Fibroblast of skin of left biceps (primary cell): ENCODE results near the gene IDH3A.

Source experiments
- DNase-seq, 2 experiments: peaks; one replicate each; pipeline ENCODE4 v3.0.0-alpha.2; 2013; ENCODE audit warnings: low read depth in 2 of 2

The IDH3A gene

DNA sequence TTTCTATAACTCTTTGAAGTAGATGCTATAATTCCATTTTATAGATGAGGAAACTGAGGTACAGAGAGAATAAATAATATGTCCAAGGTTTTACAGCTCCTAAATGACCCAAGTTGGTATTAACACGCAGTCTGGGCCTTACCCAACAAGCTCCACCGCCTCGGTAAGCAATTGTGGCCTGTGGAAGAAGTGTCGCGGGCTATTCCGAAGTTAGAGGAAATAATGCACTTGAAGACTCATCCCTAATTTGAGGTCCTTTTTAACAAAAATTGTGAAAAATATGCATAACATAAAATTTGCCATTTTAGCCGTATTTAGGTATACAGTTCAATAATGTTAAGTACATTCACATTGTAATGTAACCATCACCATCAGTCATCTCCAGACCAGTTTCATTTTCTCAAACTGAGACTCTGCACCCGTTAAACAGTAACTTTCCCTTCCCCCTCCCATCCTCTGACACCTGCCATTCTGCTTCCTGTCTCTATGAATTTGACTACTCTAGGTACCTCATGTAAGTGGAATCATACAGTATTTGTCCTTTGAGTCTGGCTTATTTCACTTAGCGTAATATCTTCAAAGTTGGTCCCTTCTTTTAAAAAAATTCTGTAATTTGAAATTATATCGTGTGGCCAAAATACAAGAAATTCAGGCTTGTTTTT, 18.2 kb downstream of the IDH3A start:
- no peak for DNase-seq

DNA sequence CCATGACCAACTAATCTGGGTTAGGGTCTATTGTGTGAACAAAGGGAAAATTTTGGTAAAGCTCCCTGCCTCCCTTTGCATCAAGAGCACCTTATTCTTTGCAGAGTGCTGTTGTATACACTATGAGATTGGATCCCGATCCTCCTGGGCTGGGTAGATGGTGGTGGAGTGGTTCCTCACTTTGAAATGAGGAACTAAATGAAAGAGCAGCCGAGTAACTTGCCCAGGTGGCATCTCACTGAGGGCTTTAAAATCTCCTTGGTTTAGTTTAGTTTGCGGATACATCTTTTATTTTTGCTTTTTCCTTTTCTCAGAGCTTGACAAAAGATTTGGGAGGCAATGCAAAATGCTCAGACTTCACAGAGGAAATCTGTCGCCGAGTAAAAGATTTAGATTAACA, 19.4 kb downstream of the IDH3A start:
- no peak for DNase-seq

DNA sequence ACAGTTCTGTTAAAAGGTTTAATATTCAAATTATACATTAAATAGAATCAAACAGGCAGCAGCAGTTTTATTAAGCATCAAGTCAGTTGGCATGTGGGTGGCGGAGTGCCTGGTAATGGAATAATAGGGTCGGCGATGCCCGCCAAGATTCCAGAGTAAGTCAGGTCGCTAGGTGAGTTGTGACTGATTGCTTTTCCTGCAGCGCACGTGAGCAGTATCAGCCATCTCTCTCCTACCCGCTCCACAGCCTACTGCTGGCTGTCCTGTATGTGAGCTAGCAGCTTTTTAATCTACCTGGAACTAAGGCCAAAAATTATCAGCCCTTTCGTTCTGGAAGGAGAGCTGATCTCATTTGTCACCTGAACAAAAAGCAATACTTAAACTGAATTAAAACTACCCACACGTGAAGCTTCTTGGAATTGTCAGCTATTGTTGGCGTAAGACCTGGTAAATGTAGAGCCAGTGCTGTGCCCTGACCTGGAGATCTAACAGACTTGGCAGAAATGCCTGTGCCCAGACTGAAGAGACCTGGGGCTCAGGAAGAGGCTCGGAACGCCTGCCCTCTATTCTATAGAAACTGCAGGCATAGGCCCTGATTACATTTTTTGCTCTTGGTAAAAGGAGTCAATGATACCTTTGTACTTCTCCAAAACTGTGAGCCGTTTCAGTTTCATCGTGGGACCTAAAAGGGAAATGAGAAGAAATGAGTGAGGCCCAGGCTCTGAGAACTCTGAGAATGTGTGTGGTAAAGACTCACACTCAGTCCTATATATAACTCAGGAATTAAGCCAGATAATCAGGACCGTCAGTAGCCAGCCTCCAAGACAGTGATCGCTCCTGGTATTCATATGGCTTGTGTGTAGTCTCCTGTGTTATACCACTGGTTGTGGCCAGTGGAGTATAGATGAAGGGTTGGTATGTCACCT, 21.9 kb downstream of the IDH3A start:
- no peak for DNase-seq

DNA sequence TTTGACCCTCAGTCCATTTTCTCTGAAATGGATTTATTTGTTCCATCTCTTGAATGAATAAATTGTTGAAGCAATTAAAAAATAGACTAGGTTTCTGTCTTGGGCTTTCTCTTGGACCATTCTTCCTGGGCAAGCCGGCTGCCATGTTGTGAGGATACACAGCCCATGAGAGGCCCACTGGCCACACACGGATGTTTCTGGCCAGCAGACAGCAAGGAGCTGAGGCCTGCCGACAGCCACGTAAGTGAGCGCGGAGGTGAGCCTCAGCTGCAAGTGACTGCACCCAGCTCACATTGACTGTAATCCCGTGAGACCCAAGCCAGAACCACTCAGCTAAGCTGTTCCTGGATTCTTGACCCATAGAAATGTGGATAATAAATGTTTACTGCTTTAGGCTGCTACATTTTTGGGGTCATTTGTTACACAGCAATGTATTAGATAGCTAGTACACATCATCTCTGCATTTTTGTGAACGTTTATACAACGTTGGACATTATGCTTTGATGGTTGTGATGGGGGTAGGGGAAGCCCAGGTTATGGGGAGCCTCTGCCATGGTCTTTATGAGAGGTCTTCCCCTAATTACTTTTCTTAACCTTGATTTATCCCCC, 22.8 kb downstream of the IDH3A start:
- no peak for DNase-seq

DNA sequence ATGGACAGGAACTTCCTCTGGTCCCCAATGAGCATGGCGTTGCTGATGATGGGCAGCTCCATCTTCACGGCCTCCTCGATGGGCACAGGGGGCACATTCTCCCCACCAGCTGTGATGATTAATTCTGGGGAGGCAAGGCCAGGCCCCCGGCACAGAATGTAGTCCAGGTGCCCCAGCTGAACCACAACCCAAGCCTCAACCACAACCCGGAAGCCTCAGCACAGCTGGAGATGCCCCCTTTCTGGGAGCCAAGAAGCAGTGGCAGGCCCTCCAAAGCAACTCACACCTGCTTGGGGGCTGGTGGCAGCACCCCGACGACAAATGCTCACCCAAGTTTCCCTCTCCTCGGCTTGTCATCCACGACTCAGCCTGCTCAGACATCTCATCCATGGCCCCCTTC, 25.2 kb downstream of the IDH3A start:
- DNase-seq, result no peak

DNA sequence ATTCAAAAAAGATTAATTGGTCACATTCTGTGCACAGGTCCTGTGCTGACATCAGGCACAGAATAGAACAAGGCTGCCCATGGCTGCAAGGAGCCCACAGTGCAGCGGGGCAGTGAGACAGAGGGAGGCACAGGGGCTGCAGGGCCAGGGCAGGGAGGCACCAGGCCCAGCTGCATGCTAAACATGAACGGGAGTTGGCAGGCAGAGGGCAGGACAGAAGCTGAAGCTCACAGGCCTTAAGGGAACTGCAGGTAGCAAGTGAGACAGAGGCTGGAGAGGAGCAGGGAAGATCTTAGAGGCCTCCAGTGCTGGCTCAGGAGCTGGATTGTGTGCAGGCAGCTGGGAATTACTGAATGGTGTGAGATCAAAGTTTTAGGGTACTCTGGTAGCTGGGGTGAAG, 26.2 kb downstream of the IDH3A start:
- DNase-seq, result no peak

DNA sequence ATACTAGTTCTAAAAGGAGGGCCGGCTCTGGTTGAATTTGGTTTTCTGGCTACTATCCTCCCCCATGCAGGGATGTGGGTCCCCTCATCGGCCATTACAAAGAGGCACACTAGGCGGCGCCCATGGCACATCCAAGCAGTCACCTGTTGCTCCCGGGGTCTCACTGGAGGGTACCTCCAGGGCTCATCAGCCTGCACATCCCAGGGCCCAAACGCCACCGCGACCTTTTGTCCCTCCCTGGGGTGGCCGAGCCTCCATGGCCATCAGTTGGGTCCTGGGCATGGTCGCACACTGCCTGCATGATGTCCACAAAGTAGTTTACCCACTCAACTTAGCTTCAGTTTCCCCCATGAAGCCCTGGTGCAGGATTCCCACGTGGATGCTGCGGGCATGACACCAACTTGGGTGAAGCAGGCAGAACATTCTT, 28.3 kb downstream of the IDH3A start:
- no peak for DNase-seq

DNA sequence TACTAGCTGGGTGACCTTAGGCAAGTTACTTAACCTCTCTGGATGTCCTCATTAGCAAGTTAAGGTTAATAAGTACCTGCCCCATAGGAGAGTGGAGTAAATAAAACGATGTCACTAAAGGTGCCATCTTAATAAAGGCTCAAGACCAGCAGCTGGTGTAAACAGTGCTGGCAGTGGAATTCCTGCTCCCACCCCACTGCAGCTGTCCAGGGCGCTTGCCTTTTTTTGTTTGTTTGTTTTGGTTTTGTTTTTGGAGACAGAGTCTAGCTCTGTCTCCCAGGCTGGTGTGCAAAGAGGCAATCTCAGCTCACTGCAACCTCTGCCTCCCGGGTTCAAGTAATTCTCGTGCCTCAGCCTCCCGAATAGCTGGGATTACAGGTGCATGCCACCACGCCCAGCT, 28.9 kb downstream of the IDH3A start:
- DNase-seq, result no peak

DNA sequence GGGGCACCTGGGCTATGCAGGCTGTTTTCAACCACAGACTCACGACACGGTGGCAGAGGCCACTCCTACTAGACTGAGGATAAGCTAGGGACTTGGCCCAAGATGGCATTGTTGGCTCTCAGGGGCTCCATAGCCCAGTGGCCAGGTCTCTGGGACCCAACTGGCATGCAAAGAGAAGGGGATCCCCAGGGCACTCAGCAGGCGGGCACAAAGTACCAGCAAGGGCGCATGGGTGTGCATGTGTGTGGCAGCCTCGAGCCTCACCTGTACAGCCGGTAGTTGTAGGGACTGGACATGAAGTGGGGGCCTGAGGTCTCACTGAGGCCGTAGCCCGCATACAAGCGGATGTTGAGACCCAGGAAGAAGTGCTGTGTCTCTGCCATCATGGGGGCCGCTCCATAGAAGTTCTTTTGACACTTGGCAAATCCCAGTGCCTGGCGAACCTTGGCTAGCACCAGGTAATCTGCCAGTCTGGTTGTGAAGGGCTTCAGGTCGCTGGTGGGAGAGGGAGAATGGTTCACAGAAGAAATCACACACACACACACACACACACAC, 30.2 kb downstream of the IDH3A start:
- no peak for DNase-seq

DNA sequence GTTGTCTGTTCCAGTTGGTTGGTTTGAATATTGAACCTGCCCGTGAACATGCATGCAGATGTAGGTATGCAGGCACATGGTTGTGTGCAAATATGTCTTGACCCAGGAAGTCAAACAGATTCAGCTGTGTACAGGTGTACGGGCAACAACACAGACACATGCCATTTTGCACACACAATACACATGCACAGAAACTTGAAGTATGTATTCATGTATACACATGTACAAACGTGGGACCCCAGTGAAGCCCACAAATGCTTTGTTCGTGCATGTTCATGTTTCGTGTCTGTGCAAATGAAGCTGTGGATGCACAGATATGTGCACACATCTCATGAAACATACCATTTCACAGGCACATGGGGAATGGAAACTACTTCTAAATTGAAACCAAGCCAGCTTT, 30.7 kb downstream of the IDH3A start:
- no peak for DNase-seq

DNA sequence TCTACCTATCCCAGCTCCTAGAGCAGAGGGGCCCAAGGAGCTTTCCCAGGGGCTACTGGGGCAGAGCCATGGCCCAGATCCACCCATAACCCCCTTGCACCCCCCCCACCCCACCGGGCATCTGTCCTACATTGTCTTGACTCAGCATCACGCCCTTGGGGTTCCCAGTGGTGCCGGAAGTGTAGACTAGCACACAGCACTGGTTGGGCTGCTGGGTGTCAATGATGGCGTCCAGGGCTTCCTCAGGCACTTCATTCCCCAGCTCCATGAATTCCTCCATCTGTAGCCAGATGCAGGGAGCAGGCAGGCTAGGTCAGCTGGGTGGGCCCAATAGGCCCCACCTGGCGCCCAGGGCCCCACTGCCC, 33.2 kb downstream of the IDH3A start:
- DNase-seq, result no peak

DNA sequence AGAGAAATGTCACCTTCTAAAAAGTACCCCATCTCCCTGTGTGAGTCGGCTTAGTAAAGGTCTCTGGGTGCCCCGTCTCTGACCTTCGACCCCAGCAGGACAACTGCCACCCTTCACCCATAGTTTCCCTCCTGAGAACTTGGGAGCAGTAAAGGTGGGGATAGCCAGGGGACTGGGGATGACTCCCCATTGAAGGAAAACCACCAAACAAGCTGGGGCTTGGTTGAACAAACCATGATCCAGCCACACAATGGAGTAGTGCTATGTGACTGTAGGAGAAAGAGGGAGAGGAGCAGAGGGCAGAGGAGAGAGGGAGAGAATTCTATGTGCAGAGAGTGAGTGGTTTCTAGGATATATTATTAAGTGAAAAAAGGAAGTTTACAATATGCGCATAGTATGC, 33.7 kb downstream of the IDH3A start:
- DNase-seq, result no peak

DNA sequence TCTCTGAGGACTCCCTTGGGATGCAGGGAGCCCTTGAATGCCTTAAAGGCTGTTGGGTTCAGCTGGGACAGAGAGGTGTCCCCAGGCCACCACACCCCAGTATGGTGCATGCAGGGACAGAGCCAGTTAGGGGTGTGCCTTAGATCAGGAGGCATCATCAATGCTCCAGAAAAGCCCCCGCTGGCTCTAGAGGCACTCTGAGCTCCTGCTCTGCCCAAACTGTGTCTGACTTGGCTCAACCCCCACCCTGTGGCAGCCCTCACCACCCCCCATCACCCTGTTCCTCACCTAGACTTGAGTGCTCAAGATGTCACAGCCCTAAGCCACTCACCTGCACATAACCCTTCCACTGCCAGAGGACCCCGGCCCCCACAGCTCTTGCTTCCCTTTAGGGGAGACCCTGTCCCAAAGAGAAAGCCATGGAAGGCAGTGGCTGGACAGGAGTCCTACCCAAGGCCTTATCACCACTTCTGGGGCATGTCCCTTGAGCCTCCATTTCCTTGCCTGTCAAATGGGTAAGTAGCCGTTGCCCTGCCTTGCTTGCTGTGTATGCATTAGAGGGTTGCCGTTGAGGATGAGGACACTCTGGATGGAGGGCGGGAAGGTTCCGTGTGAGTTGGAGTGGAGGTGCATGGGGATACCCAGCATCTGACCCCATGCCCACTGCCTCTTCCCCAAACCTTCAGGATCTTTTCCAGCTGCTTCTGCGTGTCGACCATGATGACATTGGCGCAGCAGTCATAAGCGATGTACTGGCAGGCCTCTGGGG, 43.8 kb downstream of the IDH3A start:
- DNase-seq, result no peak

DNA sequence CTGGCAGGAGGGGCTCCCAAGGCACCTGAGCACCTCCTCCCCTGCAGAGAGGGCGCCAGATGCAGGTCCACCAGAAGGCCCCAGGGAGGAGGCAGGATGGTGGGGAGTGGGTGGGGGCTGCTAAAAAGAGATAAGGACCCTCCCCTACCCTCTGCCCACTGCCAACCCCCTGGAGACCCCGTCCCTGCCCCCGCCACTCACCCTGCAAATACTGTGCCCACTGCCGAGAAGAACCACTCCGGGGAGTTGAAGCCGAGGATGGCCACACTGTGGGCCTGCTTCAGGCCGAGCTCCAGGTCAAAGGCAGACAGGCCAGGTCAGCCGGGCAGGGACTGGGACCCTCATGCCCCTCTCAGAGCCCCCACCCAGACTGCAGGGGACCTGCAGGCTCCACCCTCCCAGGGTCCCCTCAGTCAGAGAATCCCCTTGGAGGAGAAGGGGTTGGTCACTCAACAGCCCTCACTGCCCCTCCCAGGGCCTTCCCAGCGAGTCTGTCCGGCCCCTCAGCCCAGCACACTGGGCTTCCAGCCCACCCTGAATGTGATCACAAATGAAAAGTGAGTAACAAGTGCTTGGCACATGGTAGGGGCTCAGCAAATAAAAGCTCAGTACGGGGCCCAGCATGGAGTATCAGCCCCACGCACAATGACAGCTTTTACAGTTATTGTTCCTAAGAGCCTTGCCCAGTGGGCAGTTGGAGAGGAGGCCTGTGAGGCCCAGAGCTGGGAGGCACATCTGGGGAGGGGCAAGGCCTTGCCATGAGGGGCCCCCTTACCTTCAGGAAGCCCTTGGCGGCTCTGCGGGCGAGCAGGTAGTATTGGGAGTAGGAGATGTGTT, 44.8 kb downstream of the IDH3A start:
- DNase-seq, result no peak

DNA sequence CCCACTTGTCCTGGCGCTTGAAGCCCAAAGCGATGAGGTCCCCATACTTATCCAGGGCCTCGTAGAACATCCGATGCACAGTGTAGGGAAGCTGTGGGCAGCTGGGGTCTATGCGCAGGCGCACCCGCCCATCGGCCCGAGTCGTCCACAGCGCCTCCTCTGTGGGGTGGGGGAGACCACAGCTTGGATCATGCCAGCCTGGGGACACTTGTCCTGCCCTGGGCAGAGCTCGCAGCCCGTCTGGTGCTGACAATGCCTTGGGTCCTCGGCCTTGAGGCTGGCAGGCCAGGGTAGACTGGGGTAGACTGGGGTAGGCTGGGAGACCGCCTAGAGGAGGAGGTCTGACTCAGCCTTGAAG, 45.4 kb downstream of the IDH3A start:
- no peak for DNase-seq

DNA sequence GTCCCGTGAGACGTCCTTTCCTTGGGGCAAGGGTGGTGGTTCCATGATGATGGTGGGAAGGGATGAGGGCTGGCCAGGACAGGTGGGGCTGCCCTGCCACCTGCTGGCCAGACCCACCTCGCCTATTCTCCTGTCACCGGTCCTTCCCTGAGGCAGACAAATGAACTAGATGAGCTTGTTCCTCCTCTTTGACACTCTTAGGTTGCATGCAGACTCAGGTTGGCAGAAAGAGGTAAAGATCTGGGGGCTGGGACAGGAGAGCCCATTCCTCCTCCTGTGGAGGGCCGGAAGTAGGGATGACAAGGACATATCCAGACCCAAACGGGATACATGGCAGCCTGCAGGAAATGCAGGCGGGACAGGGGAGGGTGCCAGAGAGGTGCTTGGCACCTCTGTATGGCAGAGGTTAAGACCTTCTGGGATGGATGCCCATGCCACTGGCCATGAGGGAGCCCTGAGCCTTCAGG, 46.6 kb downstream of the IDH3A start:
- no peak for DNase-seq

DNA sequence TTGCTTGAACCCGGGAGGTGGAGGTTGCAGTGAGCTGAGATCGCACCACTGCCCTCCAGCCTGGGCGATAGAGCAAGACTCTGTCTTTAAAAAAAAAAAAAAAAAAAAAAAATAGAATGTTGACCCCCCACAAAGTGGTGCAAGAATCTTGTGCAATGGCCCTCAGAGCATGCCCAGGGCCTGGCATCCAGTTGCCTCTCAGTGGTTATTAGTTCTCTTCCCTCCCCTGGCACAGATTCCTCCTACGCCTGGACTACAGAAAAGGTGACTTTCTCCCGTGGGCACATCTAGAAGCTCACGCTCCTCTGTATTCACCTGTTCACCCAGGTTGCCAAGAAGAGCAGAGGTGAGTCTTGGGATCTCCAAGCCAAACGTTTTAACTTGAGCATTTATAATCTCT, 48.5 kb downstream of the IDH3A start:
- no peak for DNase-seq

DNA sequence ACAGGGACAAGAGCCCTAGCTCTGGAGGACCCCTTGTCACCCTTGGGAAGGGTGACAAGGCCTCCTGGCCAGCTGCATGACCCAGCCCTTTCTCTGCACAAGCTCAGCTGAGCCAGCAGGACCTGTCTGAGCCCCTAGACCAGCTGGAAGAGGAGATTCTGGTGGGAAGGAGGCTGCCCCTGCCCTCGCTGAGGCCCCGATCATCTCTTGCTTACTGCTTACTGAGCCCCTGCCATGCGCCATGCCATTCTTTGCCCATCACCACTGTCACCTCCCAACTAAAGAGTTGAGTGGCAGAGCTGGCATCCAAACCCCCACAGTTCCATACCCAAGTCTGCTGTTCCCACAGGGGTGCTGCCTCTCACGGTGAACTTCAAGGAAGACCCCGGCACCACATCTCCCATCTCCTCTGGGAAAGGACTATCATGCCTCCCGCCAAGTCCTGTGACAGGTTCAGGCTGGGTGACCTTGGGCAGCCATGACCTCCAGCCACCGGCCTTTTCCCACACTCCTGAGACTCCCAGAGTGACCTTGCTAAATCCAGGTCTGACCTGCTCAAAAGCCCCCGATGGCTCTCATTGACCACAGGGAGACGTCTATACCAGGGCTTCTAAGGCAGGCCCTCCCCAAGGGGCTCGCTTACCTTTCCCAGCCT, 51.2 kb downstream of the IDH3A start:
- no peak for DNase-seq

DNA sequence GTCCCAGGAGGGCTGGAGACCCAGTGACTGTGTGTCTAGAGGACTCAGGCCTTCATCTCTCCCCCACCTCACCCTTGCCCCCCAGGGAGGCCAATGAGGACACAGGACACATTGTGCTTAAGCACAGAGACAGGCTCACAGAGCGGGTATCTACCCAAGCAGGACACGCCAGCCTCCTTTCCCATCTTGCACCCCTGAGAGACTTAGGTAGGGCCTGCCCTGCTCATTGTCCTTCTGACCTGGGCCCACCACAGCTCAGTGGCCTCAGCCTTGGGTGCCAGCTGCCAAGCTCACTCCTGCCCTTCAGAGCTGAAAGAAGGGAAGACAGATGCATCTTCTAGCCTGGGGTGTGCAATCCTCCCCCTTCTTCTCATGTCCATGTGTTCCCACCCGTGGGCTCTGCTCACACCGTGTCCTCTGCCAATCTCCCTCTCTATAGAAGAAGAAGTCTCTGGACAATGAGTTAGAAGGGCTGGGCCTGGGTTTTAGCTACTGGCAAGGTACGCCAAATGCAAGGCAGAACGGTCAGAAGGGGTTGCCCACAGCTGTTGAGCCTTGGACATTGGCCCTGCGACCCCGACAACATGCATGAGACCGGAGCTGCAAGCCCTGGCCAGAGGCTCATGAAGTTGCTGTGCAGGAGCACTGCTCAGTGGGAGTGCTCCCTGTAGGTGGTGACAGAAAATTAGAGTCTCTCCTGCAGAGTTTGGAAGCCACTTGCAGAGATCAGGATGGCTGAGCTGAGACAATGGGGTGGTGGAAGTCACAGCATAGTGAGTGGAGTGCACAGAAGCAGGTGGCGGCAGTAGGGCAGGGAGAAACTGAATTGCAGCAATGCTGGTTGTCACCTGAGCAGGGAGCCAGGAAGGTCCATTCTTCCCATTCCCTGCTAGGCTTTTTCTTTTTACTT, 52.4 kb downstream of the IDH3A start:
- no peak for DNase-seq
